GM19467 (cell line): ENCODE data around the gene KRT86.

Experiments
- ATAC-seq: cut with Tn5 transposase; IDR thresholded peaks from one replicate; pipeline ENCODE4 v1.9.1; 2021; ENCODE audit warnings: mild to moderate bottlenecking, moderate library complexity; ENCODE audit not compliant: unreplicated experiment

The KRT86 gene

GRCh38 chr12:52274521-52275120, at the start of gene KRT86:
Gene KRT86, plus strand, starts transcription at chr12:52274645. Its CDS starts 27,272 bp downstream, at chr12:52301917.
- no peak for ATAC-seq

GRCh38 chr12:52225752-52226151, 48.7 kb upstream of the KRT86 start:
- no peak for ATAC-seq

GRCh38 chr12:52226446-52226845, 48.0 kb upstream of the KRT86 start:
- no peak for ATAC-seq

- no peak for ATAC-seq
Observed at GRCh38 chr12:52227606-52228166, 46.8 kb upstream of the KRT86 start.

- ATAC-seq, result no peak
Observed at GRCh38 chr12:52228366-52228765, 46.1 kb upstream of the KRT86 start.

GRCh38 chr12:52228931-52229330, 45.5 kb upstream of the KRT86 start:
- ATAC-seq, result no peak

- ATAC-seq, result no peak
Observed at GRCh38 chr12:52229836-52230343, 44.6 kb upstream of the KRT86 start.

GRCh38 chr12:52230364-52231281, 43.8 kb upstream of the KRT86 start:
- no peak for ATAC-seq

GRCh38 chr12:52231305-52232202, 42.9 kb upstream of the KRT86 start:
- ATAC-seq, result no peak

GRCh38 chr12:52232203-52232673, 42.2 kb upstream of the KRT86 start:
- no peak for ATAC-seq

- ATAC-seq, result no peak
Observed at GRCh38 chr12:52232674-52233461, 41.6 kb upstream of the KRT86 start, which contains the start of gene KRT7. Gene KRT7, plus strand, starts transcription at chr12:52233243. Its CDS starts 54 bp downstream, at chr12:52233297.

GRCh38 chr12:52233462-52234207, 40.8 kb upstream of the KRT86 start:
- no peak for ATAC-seq

- no peak for ATAC-seq
Observed at GRCh38 chr12:52234223-52234810, 40.1 kb upstream of the KRT86 start.

- no peak for ATAC-seq
Observed at GRCh38 chr12:52235001-52235764, 39.3 kb upstream of the KRT86 start.

- no peak for ATAC-seq
Observed at GRCh38 chr12:52235822-52236361, 38.6 kb upstream of the KRT86 start.

- no peak for ATAC-seq
Observed at GRCh38 chr12:52236386-52237050, 37.9 kb upstream of the KRT86 start.
